Suppressor macrophage treated with lipopolysaccharide for 4 hours (primary cell): Measurements from ENCODE around the gene DHRS13.

Experiments
- DNase-seq: peaks from one replicate; pipeline ENCODE4 v3.0.0-alpha.2; 2020

Gene DHRS13

GRCh38 chr17:28854457-28855335, 48.2 kb downstream of the DHRS13 start, which contains the start of gene ERAL1:
TSS of gene ERAL1 (plus strand) at chr17:28855016. CDS start at chr17:28855035, 19 bp downstream.
- DNase-seq = peak; percentile 89

GRCh38 chr17:28853295-28853694, 49.6 kb downstream of the DHRS13 start:
- DNase-seq = no peak

GRCh38 chr17:28849281-28849680, 53.6 kb downstream of the DHRS13 start:
- DNase-seq = no peak

GRCh38 chr17:28848667-28849066, 54.2 kb downstream of the DHRS13 start:
- peak; percentile 75 for DNase-seq
